CD4-positive, alpha-beta T cell treated with Interleukin-4 for 1 hour (primary cell): ENCODE measurements around the gene TAF6L.
A peak's percentile ranks its signal among the peaks of the same experiment; 100 is the strongest.
"Not testable (repeated sequence)": the region's sequence is repeated elsewhere in the genome, so short reads cannot be mapped to it uniquely, and the experiment has no call there.

Source experiments
- DNase-seq, 2 donors: peaks; one replicate each; pipeline ENCODE4 v3.0.0-alpha.2; 2020 to 2022

TAF6L gene

GRCh38 chr11:62805961-62806441, 34.8 kb downstream of the TAF6L start:
- DNase-seq: peak; percentile 22 to 48

GRCh38 chr11:62806611-62807121, 35.5 kb downstream of the TAF6L start:
- DNase-seq: peak in 1 of 2 donors; percentile 63

GRCh38 chr11:62810748-62811147, 39.6 kb downstream of the TAF6L start:
- no peak for DNase-seq

- DNase-seq: no peak
Observed at GRCh38 chr11:62811659-62812058, 40.5 kb downstream of the TAF6L start.

GRCh38 chr11:62816557-62816956, 45.4 kb downstream of the TAF6L start:
- DNase-seq: peak in 1 of 2 donors; percentile 59

GRCh38 chr11:62817129-62817528, 45.9 kb downstream of the TAF6L start:
- DNase-seq: no peak

GRCh38 chr11:62823677-62824076, 52.5 kb downstream of the TAF6L start:
- no peak for DNase-seq

- DNase-seq: not testable (repeated sequence)
Observed at GRCh38 chr11:62828130-62828529, 56.9 kb downstream of the TAF6L start.

GRCh38 chr11:62830904-62831519, 59.8 kb downstream of the TAF6L start:
- peak in 1 of 2 donors; percentile 14 for DNase-seq

GRCh38 chr11:62831520-62832335, 60.5 kb downstream of the TAF6L start, which contains the start of gene STX5:
STX5 (minus strand) TSS chr11:62832051; CDS start chr11:62831243, 808 bp downstream.
- peak; percentile 99 for DNase-seq

GRCh38 chr11:62832336-62833234, 61.4 kb downstream of the TAF6L start, which contains the start of gene TEX54:
TEX54 (minus strand) TSS chr11:62832841.
- DNase-seq: no peak

GRCh38 chr11:62835336-62835735, 64.1 kb downstream of the TAF6L start:
- no peak for DNase-seq
